Measurements from ENCODE around the gene ADAMTS20. TPM values are rescaled to one million over a fixed set of nuclear protein-coding genes. Genes with fewer than 3 reads are reported as not detected.
"Not testable (repeated sequence)": the region's sequence is repeated elsewhere in the genome, so short reads cannot be mapped to it uniquely, and the experiment has no call there.

ADAMTS20 gene, protein sequence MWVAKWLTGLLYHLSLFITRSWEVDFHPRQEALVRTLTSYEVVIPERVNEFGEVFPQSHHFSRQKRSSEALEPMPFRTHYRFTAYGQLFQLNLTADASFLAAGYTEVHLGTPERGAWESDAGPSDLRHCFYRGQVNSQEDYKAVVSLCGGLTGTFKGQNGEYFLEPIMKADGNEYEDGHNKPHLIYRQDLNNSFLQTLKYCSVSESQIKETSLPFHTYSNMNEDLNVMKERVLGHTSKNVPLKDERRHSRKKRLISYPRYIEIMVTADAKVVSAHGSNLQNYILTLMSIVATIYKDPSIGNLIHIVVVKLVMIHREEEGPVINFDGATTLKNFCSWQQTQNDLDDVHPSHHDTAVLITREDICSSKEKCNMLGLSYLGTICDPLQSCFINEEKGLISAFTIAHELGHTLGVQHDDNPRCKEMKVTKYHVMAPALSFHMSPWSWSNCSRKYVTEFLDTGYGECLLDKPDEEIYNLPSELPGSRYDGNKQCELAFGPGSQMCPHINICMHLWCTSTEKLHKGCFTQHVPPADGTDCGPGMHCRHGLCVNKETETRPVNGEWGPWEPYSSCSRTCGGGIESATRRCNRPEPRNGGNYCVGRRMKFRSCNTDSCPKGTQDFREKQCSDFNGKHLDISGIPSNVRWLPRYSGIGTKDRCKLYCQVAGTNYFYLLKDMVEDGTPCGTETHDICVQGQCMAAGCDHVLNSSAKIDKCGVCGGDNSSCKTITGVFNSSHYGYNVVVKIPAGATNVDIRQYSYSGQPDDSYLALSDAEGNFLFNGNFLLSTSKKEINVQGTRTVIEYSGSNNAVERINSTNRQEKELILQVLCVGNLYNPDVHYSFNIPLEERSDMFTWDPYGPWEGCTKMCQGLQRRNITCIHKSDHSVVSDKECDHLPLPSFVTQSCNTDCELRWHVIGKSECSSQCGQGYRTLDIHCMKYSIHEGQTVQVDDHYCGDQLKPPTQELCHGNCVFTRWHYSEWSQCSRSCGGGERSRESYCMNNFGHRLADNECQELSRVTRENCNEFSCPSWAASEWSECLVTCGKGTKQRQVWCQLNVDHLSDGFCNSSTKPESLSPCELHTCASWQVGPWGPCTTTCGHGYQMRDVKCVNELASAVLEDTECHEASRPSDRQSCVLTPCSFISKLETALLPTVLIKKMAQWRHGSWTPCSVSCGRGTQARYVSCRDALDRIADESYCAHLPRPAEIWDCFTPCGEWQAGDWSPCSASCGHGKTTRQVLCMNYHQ (N-terminal part only)
- total RNA-seq = 0.21 TPM

DNA sequence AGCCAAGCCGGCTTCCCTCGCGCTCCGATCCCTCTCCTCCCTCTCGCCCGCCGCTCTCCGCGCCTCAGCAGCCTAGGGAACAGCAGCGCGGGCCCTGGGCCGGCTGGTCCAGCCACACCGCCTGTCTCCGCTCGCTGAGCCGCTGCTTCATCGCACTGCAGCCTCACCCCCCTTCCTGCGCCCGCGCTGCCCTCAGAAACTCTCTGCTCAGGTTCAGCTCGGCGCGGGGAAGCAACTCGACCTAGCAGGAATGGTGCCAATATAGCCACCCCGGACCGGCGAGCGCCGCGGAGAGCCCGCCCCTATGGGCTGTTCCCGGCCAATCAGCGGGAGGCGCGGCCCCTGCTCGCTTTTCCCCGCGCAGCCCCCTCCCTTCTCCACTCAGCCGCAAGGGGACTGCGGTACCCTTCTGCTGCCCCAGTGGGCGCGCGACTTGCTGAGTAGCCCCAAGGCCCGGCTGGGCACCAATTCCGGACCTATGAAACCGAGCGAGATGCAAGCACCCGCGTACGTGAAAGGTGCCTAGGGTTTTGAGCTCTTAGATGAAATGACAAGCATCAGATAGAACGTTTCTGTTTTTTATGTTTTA lies at the start of gene ADAMTS20:
TSS of gene ADAMTS20 (minus strand) at position 233 of the 589 bp plus-strand sequence. CDS start 282 bp downstream, outside the sequence.
- DNase-seq = peak; percentile 58

- no peak for DNase-seq
Measured at GRCh38 chr12:43599708-43600107, 47.7 kb upstream of the ADAMTS20 start.

DNA sequence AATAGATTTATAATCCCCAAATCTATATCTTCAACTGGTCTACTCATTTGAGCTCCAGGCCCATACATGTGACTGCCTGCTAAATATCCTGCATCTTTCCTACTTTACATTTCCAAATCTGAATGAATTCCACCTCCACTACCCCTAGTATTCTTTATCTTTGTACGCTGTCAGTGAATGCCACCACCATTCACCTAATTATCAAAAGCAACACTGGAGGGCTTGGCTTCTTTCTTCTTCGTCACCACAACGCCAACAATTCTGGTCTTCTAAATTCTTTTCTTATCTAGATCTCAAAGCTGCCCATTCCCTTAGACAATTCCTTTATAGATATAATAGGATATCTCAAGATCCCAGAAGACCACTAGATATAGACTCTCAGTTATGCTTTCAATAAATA lies 47.1 kb upstream of the ADAMTS20 start:
- no peak for DNase-seq

- DNase-seq = no peak
Measured at GRCh38 chr12:43590307-43590706, 38.3 kb upstream of the ADAMTS20 start.

DNA sequence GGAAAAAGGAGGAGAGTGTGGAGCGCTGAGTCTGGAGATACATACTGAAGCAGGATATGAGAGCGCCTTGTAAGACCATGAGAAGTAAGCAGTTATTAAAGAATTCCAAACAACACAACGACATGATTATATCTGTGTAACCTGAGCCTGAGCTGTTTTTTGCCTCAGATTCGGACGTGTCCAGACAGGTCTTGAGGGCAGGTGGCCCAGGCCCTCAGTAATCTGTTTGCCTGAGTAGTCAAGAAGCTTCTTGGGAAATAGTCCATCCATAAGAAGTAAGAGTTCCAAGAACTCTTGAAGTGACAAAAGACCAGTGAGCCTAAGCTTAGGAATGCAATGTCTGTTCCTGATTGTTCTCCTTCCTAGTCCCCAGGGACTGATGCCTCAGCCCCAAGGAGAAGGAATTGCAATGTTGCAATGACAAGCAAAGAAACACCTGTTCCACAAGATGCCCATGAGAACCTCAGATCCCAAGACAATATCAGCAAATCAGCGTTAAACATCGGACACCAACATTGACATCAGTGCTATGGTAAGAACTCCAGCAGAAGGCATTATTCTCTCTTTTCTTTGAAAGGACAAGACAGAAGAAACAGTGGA lies 34.7 kb upstream of the ADAMTS20 start:
- no peak for DNase-seq

GRCh38 chr12:43585676-43586075 lies 33.7 kb upstream of the ADAMTS20 start:
- no peak for DNase-seq

DNA sequence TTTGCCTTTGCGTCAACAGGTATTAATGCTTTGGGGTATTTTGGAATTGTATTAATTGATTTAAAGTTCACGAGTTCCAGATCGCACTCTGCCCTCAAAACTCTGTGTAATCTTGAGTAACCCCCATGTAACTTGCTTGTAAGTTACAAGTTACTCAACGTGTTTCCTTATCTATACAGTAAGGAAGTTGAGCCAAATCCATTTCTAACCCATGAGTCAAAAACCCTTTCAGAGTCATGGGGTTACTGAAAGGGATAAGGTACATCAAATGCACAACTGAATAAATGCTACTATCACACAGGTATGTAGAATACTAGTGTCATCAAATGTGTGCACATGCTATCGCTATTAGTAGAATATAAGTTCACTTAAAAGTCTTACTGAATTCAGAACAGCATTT lies 28.6 kb upstream of the ADAMTS20 start:
- no peak for DNase-seq

- DNase-seq = peak; percentile 44
Measured at GRCh38 chr12:43579206-43579605, 27.2 kb upstream of the ADAMTS20 start.

DNA sequence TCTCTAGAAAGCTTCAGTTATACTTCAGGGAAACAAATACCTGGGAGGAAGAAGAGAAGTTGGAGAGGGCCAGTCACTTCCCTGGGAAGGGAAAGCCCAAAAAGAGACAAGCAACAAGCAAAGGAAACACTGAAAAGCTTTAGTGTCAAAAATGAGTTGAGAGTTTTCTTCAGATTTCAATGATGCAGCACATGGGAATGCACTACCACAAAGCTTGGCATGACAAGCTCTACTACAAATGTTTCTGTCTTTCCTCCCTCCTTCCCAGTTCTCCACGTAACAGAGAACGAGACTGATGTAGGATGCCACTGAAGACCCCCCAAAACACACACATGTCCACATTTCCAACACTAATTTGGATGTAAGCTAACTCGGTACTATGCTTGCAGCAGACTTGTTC lies 26.8 kb upstream of the ADAMTS20 start:
- peak; percentile 34 for DNase-seq

- DNase-seq = no peak
Measured at GRCh38 chr12:43577381-43577780, 25.4 kb upstream of the ADAMTS20 start.

DNA sequence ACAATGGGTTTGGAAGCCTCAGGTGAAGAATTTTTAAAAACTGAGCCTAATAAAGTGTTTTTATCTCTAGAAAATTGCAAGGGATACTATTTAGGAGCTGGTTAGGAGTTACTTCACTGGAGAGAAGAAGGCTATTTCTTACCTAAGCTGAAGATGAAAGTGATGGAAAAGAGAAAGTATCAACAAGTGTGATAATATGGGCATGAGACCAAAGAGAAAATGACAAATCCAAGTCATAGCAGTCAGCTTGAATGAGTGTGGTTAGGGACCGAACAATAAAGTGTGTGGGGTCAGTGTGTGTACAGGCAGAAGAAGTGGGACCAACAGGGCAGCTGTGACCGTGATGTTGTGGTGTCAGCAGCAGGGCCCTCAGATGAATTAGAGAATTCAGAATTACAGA lies 24.2 kb upstream of the ADAMTS20 start:
- DNase-seq = no peak

GRCh38 chr12:43571885-43572284 lies 19.9 kb upstream of the ADAMTS20 start:
- DNase-seq = no peak

DNA sequence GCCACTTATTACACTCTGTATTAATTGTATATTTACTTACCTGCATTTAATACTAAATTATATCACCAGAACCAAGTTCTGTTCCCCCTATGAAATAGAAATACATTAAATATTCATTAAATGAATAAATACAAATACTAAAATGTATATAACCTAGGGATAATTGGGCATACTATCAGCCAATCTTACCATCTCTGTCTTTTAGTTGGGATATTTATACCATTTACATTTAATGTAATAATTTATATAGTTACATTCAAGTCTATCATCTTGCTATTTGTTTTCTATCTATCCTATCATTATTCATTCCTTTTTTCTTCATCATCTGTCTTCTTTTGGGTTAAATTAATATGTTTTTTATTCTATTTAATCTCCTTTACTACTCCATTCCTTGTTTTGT lies 4.1 kb upstream of the ADAMTS20 start:
- DNase-seq = no peak

DNA sequence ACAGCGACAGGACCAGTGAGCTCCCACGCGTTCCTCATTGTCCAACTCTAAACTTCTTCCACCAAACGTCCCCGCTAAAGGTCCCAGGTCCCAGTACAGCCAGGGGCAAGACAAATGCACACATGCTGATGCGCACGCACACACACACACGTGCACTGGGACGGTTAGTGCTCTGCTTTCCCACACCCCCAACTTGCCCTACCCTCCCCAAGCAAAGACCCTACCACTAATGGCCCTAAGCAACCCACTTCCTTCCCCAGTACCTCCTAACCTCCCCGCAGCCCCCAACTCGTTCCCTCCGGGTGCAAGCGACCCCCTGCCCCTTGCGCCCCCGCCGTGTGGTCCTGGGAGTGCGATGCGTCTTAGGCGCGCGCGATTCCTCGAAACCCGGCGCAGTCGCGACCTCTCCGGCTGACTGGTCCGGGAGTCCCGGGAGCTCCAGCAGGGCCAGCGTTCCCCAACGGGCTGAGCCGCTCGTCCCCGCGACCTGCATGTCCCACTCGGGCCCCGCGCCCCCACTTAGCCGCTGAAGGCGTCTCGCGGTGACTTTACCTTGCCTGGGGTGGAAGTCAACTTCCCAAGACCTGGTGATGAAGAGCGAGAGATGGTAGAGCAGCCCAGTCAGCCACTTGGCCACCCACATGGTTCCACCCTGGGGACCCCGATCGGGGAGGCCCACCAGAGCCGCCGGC lies 578 bp downstream of the ADAMTS20 start:
- peak; percentile 15 for DNase-seq

GRCh38 chr12:43550831-43551271 lies 1.2 kb downstream of the ADAMTS20 start:
- DNase-seq = no peak

DNA sequence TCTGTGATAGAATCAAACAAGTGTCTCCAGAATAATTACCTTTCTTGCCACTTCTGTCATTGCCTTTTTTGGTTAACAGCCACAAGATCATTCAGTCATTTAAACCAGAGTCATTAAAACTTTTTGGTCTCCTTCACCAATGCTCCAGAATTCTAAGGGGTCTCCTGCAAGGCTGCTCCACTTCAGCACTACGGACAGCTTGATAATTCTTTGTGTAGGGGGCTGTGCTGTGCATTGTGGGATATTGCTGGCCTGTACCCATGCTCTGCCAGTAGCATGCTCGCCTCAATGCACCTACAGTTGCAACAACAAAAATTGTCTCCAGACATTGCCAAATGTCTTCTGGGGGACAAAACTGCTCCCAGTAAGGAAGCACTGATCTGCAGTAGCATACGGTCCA lies 7.3 kb downstream of the ADAMTS20 start:
- no peak for DNase-seq

- peak; percentile 85 for DNase-seq
Measured at GRCh38 chr12:43540470-43540869, 11.5 kb downstream of the ADAMTS20 start.

GRCh38 chr12:43537675-43538074 lies 14.3 kb downstream of the ADAMTS20 start:
- DNase-seq = not testable (repeated sequence)

DNA sequence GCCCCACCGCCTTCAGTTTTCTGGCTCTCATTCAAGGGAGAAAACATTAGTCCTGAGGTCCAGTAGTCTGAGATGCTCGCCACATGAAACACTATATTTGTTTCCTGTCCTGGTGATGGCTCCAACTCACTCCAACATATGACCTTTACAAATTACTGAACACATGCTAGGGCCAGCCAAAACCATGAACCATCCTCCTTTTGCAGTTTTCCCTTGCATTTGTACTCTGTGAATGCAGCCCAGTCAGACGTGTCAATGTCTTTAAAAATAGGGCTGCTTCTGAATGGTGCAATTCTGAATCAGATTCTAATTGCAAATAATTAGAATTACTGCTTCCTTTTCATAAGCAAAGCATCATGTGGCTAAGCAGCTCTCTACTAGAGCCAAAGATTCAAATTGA lies 36.0 kb downstream of the ADAMTS20 start:
- no peak for DNase-seq

- peak; percentile 51 for DNase-seq
Measured at GRCh38 chr12:43501703-43502102, 50.3 kb downstream of the ADAMTS20 start.

DNA sequence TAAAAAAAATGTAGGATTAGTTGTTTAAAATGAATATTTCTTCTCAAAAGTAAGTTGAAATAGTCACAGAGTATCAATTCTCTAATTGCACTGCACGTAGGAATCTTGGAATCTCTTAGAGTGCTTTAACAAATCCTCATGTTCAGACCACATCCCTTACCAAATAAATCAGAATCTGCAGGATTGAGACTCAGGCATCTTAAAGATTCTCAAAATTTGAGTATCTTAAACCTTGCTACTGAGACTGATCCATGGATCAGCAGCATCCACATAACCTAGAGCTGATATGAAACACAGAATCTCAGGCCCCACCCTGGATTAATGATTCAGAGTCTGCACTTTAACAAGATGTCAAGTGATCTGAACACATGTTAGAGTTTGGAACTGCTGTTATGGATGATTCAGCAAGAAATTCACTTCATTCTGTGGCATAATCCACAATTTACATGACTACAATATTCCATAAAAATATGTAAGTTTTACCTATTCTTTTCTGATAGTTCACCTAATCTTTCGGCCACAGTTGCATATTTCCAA lies 58.7 kb downstream of the ADAMTS20 start:
- DNase-seq = no peak

Data from tongue (tissue), 2 donors.